ENCODE measurements around the gene RNASE7. TPM values are rescaled to one million over a fixed set of nuclear protein-coding genes. Genes with fewer than 3 reads are reported as not detected.

RNASE7 gene
- total RNA-seq, 2 experiments from 2014 or later = not detected

DNA sequence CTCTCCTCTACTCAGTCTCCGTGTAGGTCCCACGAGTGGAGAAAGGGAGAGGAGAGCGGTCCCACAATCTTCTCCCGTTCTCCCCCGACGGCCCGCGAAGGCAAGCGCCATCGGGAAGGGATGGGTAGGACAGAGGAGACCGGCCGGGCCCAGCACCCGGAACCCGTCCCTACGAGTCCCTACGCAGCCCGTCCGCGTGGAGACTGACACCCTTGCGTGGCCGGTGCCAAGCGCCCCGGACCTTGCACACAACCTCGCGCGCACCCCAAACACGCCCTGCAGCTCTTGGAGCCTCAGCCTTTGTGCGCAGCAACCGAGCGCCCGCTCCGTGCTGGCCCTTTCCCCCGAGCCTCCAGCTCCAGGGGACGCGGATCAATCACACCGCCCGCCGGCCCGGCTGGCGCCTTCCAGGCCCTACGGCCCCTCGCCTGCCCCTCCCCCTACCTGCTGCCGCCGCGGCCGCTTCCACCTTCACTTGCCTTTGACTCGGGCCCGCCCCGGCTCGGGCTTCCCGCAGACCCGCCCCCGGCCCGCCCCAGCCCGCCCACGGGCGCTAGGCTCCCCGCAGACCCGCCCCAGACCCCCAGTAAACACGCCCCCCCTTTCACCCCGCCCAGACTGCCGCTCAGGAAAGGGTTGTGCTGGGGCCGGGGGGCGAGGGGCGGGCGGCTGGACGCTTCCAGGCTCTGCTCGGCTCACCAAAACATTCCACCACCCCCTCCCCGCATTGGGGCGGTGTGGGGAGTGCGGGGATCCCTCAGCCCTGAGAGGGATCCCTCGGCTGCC is 17.4 kb upstream of the RNASE7 start, which contains the start of gene NDRG2:
TSS of gene NDRG2 (minus strand) at position 477 of the 786 bp plus-strand sequence. CDS start 1,746 bp downstream, outside the sequence.
- Mint-ChIP-seq H3K9me3 (no peaks in the 10 kb centered on the region), H3K4me3 (peak within 1 kb of the TSS; percentile 72), H3K36me3 (ENCODE audit: low read depth) (no peaks in the 10 kb centered on the region), H3K27me3 (ENCODE audit: low read depth) (no peaks in the 10 kb centered on the region), H3K27ac (no peak within 1 kb of the TSS), H3K4me1 (ENCODE audit: low read depth) (peaks cover 10% of the 10 kb centered on the region)
- intact Hi-C loops (cut with micrococcal nuclease) = loop anchor here (1.0 kb wide), 2 partner anchors 35 to 80 kb away; partner anchors contain the start of gene METTL17
- CTCF ChIA-PET = interaction anchor here (1.0 to 2.2 kb wide), 3 partner anchors 10 to 79 kb away, joined by 4 to 21 read pairs (median 7); no protein-coding TSS in a partner anchor
- DNase-seq = peak; percentile 68

DNA sequence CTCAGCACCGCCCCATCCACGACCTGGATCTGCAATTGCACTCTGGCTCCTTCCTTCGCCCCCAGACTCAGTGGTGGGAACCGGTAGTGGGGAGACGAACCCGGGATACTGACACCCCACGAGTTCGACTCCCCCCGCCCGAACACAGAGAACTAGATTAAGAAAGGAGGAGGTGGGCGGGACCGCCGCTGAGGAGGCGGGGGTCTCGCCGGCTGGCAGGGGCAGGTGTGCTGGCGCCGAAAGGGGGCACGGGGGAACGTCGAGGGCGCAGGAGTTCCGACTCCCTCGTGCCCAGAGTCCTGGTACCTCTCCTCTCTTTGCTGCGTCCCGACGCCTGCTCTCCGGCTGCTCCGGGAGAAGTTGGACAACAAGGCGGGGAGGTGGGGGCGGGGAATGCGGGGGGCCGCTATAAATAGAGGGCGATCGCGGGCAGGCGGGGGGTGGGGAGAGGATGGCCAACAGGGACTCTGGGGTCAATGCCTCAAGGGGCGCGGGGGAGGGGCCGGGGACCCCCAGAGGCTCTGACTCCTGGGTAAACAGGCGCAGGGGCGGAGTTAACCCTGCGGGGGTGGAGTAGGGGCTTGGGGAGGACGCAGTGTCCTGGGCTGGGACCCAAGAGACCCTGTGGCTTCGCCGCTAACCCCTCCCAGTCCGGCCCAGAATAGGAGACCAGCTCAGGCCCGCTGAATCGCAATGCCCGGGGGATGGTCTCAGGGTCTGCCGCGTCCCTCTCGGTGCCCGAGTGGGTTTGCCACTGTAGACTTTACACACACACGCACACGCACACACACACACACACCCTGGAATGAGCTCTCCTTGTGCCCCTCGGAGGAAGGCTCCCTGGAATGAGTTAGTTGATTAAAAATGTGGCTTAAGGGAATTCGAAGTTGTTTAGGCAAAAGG is 16.5 kb upstream of the RNASE7 start:
- peaks cover 10% of the 10 kb centered on the region for H3K4me1 Mint-ChIP-seq (ENCODE audit: low read depth)
- H3K27me3 Mint-ChIP-seq (ENCODE audit: low read depth) = no peaks in the 10 kb centered on the region
- DNase-seq = no peak
- peak overlapping the region; percentile 67 for H3K4me3 Mint-ChIP-seq
- no peaks in the 10 kb centered on the region for H3K36me3 Mint-ChIP-seq (ENCODE audit: low read depth)
- no peaks in the 10 kb centered on the region for H3K9me3 Mint-ChIP-seq
- intact Hi-C loops (cut with micrococcal nuclease) = loop anchor here (1.0 kb wide), 2 partner anchors 36 to 79 kb away; partner anchors contain the start of gene METTL17
- no peak overlapping the region for H3K27ac Mint-ChIP-seq
- CTCF ChIA-PET = interaction anchor here (1.0 to 1.7 kb wide), 4 partner anchors 11 to 77 kb away, joined by 3 to 7 read pairs (median 4); no protein-coding TSS in a partner anchor

DNA sequence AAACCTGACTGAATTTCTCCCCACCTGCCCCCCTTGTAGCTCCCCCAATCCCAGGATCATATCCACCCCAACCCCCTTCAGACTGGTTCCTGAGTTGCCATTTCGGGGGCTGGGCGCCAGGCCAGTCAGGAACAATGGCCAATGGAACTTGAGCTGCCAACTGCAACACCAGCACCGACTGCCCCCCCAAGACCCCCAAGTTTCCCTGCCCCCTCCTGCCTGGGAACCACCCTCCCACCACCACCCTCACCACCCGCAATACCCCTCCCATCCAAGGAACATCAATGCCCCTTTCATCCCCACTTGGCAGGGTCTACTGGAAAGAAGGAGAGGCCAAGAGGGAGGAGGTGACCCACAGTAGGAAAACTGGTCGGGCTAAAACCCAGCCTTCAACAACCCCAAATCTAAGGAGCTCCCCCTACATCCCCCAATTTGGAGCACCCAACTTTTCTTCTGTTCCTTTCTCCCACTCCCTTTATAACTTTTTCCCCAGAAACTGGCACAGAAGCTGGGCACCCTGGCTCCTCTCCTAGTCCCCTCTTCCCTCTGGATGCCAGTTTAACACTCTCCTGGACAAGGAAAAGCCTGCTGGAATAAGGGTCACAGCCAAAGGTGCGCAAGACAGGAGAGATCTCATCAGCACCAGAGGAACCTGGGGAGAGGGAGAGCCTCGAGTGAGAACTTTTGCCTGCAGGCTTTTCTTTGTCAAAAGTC is 15.7 kb upstream of the RNASE7 start:
- CTCF ChIA-PET = interaction anchor here (1.0 to 2.3 kb wide), 6 partner anchors 12 to 79 kb away, joined by 3 to 7 read pairs (median 4); no protein-coding TSS in a partner anchor
- DNase-seq = no peak
- H3K27ac Mint-ChIP-seq = no peak overlapping the region
- no peaks in the 10 kb centered on the region for H3K27me3 Mint-ChIP-seq (ENCODE audit: low read depth)
- H3K36me3 Mint-ChIP-seq (ENCODE audit: low read depth) = no peaks in the 10 kb centered on the region
- H3K4me3 Mint-ChIP-seq = no peak overlapping the region
- no peaks in the 10 kb centered on the region for H3K9me3 Mint-ChIP-seq
- intact Hi-C loops (cut with micrococcal nuclease) = no loop called here
- peaks cover 10% of the 10 kb centered on the region for H3K4me1 Mint-ChIP-seq (ENCODE audit: low read depth)

DNA sequence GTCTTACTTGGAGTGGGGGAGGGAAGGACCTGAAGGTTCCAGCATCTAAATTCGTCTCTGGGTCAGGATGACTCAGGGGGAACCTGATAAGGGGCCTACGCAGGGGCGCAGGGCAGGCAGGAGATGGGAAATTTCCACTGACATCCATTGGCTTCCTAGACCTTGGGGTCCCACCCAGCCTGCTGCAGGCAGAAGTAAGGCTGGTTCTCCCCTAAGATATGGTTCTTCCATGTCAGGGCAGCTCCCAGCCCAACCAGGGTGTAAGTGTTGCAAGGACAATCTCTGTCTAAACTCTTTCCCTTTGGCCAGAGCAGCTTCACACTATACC is 15.2 kb upstream of the RNASE7 start:
- Mint-ChIP-seq H3K36me3 (ENCODE audit: low read depth) (no peaks in the 10 kb centered on the region), H3K4me3 (no peak overlapping the region), H3K27me3 (ENCODE audit: low read depth) (no peaks in the 10 kb centered on the region), H3K9me3 (no peaks in the 10 kb centered on the region), H3K27ac (no peak overlapping the region), H3K4me1 (ENCODE audit: low read depth) (peaks cover 10% of the 10 kb centered on the region)
- intact Hi-C loops (cut with micrococcal nuclease) = no loop called here
- CTCF ChIA-PET = interaction anchor here (1.0 to 2.3 kb wide), 5 partner anchors 12 to 78 kb away, joined by 3 to 7 read pairs (median 4); no protein-coding TSS in a partner anchor
- no peak for DNase-seq

DNA sequence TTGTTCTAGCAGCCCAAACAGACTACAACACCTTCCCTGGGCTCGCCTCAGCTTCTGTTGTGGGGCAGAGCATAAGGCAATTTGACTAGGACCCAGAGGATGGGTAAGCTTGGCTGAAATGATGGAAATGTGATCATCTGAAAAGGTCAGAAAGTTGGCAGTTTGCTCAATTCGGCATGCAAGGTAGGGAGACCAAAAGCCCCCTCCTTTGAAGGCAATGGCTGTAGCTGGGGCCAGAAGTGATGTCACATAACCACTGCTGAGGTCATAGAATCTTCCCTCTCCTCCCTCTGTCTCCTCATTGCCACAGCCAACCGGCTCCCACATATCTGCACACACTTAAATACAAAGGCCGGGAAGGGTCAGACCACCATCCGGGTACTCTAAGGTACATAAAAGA is 12.2 kb upstream of the RNASE7 start, which contains the start of gene TPPP2:
TSS of gene TPPP2 (plus strand) at position 301 of the 400 bp plus-strand sequence. CDS start 365 bp downstream, outside the sequence.
- no peaks in the 10 kb centered on the region for H3K9me3 Mint-ChIP-seq
- no peaks in the 10 kb centered on the region for H3K27me3 Mint-ChIP-seq (ENCODE audit: low read depth)
- H3K4me1 Mint-ChIP-seq (ENCODE audit: low read depth) = no peaks in the 10 kb centered on the region
- no peaks in the 10 kb centered on the region for H3K36me3 Mint-ChIP-seq (ENCODE audit: low read depth)
- no peak within 1 kb of the TSS for H3K4me3 Mint-ChIP-seq
- intact Hi-C loops (cut with micrococcal nuclease) = no loop called here
- DNase-seq = no peak
- no peak within 1 kb of the TSS for H3K27ac Mint-ChIP-seq
- CTCF ChIA-PET = interaction anchor here (0.8 to 7.4 kb wide), 2 partner anchors 16 to 63 kb away, joined by 3 to 68 read pairs; no protein-coding TSS in a partner anchor

DNA sequence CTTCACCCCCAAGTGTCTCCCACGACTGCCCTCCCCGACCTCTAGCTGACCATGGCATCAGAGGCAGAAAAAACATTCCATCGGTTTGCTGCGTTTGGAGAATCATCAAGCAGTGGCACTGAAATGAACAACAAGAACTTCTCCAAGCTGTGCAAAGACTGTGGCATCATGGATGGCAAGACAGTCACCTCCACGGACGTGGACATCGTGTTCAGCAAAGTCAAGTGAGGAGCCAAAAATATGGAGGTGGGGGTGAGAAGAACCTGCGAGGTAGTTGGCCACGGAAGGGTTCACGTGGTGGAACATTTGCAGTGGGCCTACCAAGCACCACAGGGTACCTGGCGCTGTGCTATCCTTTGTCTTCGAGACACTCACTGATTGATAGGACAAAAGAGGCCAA is 11.6 kb upstream of the RNASE7 start:
- H3K4me1 Mint-ChIP-seq (ENCODE audit: low read depth) = no peaks in the 10 kb centered on the region
- H3K36me3 Mint-ChIP-seq (ENCODE audit: low read depth) = no peaks in the 10 kb centered on the region
- CTCF ChIA-PET = interaction anchor here (0.8 to 7.4 kb wide), 2 partner anchors 17 to 62 kb away, joined by 3 to 68 read pairs; no protein-coding TSS in a partner anchor
- H3K27me3 Mint-ChIP-seq (ENCODE audit: low read depth) = no peaks in the 10 kb centered on the region
- no peaks in the 10 kb centered on the region for H3K9me3 Mint-ChIP-seq
- DNase-seq = no peak
- H3K27ac Mint-ChIP-seq = no peak overlapping the region
- H3K4me3 Mint-ChIP-seq = no peak overlapping the region
- intact Hi-C loops (cut with micrococcal nuclease) = no loop called here

DNA sequence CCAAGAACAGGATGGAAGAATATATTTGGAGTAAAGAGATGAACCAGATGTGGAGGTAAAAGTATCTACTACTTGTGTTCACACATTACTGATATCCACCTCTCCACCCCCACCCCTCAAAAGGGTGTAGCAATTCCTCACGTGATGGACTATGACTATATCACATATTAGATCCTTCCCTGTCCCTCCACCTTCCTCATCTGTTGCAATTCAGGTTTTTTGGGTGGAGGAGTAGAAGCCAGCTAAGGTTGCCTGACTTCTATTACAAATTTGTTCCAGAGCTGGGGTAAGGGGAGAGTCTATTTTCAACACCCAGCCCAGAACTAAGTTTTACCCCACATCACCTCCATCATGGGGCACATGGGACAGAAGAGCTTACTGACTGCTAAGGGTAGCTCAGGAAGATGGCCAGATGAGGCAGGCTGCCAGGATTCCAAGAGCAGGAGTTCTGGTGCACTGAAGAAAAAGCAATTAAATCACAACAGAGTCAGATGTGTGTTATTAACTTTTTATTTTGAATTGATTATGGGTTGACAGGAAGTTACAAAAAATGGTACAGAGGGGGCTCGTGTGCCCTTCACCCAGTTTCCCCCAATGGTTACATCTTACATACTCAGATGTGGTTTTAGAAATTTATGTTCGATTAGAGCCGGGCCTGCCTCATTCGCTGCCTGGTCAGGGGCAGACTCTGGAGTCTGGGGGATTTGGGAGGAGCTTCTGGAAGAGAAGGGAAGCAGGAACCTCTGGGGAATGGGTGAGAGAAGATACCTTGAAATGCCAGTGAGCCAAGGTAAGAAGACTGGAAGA is 9.6 kb upstream of the RNASE7 start:
- Mint-ChIP-seq H3K27me3 (ENCODE audit: low read depth) (no peaks in the 10 kb centered on the region), H3K4me1 (ENCODE audit: low read depth) (no peaks in the 10 kb centered on the region), H3K4me3 (no peak overlapping the region), H3K36me3 (ENCODE audit: low read depth) (no peaks in the 10 kb centered on the region), H3K9me3 (no peaks in the 10 kb centered on the region), H3K27ac (no peak overlapping the region)
- intact Hi-C loops (cut with micrococcal nuclease) = no loop called here
- no peak for DNase-seq
- CTCF ChIA-PET = interaction anchor here (1.3 to 7.4 kb wide), 4 partner anchors 12 to 72 kb away, joined by 3 to 68 read pairs (median 6); no protein-coding TSS in a partner anchor

DNA sequence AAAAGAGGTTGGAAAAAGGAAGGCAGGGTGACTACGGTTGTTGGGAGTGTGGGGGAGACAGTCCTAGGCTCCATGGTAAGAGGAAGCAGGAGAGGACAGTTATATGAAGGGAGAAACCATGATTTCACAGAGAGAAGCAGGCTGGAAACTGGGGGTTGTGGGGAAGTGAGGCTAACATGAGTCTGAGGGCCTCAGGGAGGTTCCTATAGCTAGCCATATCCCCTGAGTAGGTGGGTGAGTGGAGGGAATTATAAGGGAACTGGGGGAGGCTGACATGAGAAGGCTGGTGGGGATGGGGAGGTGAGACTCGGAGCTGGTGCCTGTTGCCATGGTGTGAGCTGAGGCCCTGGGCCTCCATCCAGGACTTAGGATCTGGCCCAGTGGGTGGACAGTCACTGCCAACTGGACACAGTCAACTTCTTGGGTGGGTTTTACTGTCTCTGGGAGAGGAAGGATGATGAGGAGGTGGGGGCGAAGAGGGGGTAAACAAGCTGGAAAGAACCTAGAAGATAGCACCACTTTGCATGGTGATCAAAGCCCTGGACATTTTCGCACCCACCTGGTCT is 8.9 kb upstream of the RNASE7 start:
- H3K4me1 Mint-ChIP-seq (ENCODE audit: low read depth) = no peaks in the 10 kb centered on the region
- no peak overlapping the region for H3K4me3 Mint-ChIP-seq
- CTCF ChIA-PET = interaction anchor here (1.6 to 7.4 kb wide), 2 partner anchors 19 to 72 kb away, joined by 5 to 68 read pairs; no protein-coding TSS in a partner anchor
- no peak for DNase-seq
- no peaks in the 10 kb centered on the region for H3K36me3 Mint-ChIP-seq (ENCODE audit: low read depth)
- intact Hi-C loops (cut with micrococcal nuclease) = no loop called here
- no peak overlapping the region for H3K27ac Mint-ChIP-seq
- no peaks in the 10 kb centered on the region for H3K9me3 Mint-ChIP-seq
- H3K27me3 Mint-ChIP-seq (ENCODE audit: low read depth) = no peaks in the 10 kb centered on the region

DNA sequence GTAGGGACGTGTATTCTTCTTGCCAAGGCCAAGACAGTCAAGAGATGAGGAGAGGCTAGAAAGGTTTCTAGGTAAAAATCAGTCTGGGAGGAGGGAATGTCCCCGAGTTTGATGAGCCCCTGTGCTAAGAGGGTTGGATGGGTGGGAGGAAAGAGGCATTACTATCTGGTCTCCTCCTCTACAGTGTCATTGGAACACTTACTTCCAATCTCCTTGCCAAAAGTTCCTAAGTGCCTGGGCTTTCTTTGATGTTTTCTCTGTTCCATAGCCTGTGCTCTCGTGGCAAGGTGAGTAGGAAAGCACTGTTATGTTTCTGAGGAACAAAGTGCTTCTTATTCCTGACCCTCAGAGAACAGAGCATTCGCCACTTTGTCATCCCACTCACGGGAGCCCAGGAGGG is 7.5 kb upstream of the RNASE7 start, which contains the start of gene RNASE13:
TSS of gene RNASE13 (minus strand) at position 101 of the 400 bp plus-strand sequence. CDS start 519 bp downstream, outside the sequence.
- DNase-seq = no peak
- CTCF ChIA-PET = interaction anchor here (0.6 to 7.4 kb wide), 4 partner anchors 21 to 70 kb away, joined by 4 to 68 read pairs (median 4); no protein-coding TSS in a partner anchor
- Mint-ChIP-seq H3K27ac (no peak within 1 kb of the TSS), H3K4me3 (no peak within 1 kb of the TSS), H3K27me3 (ENCODE audit: low read depth) (no peaks in the 10 kb centered on the region), H3K4me1 (ENCODE audit: low read depth) (no peaks in the 10 kb centered on the region), H3K36me3 (ENCODE audit: low read depth) (no peaks in the 10 kb centered on the region), H3K9me3 (no peaks in the 10 kb centered on the region)
- intact Hi-C loops (cut with micrococcal nuclease) = no loop called here

DNA sequence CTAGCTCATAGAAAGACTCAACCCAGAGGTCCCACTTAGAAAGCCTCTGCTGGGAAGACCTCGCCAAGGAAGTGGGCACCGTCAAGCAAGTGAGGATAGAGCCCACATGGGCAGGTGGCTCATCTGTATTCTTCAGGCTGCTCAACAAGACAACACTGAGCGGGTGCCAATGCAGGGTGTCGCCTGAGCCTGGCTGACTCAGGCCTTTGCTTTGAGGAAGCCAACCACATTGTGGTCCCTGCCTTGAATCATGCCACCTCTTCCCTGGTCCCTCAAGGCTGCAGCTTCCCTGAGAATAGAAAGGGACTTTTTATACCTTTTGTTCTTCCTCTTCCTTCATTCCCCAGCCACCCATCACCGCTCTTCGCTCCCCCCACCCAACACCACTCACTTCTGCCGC is 5.4 kb upstream of the RNASE7 start:
- Mint-ChIP-seq H3K36me3 (ENCODE audit: low read depth) (no peaks in the 10 kb centered on the region), H3K27me3 (ENCODE audit: low read depth) (no peaks in the 10 kb centered on the region), H3K27ac (no peak overlapping the region), H3K4me1 (ENCODE audit: low read depth) (no peaks in the 10 kb centered on the region), H3K4me3 (no peak overlapping the region), H3K9me3 (no peaks in the 10 kb centered on the region)
- CTCF ChIA-PET = interaction anchor here (1.2 to 7.4 kb wide), 4 partner anchors 11 to 68 kb away, joined by 3 to 68 read pairs (median 4); no protein-coding TSS in a partner anchor
- intact Hi-C loops (cut with micrococcal nuclease) = no loop called here
- no peak for DNase-seq

All from activated naive CD4-positive, alpha-beta T cell treated with anti-CD3 and anti-CD28 coated beads for 36 hours (primary cell).